MM.1S (cell line): ENCODE measurements around the gene ESRRA.

ENCODE experiments used
- DNase-seq: peaks from one replicate; pipeline ENCODE4 v3.0.0-alpha.2; 2015
- H2AFZ ChIP-seq: fragments of 300-600 bp; sonication (generic); 2 replicates; pipeline ENCODE4 v1.6.0; 2016; ENCODE audit warnings: antibody characterized with exemption, low read length
- H3F3A ChIP-seq: fragments of 300-600 bp; sonication (generic); 2 replicates; pipeline ENCODE4 v1.6.1; 2016; ENCODE audit warnings: mild to moderate bottlenecking, antibody characterized with exemption, low read length, moderate library complexity, mixed read lengths; ENCODE audit not compliant: insufficient read depth
- H3K27ac ChIP-seq: fragments of 300-600 bp; sonication (generic); 2 replicates; pipeline ENCODE4 v1.5.1; 2016; ENCODE audit warnings: mild to moderate bottlenecking, low read length
- H3K27me3 ChIP-seq: fragments of 300-600 bp; sonication (generic); replicated peaks from 2 replicates; pipeline ENCODE4 v1.6.0; 2016; ENCODE audit warnings: low read length; ENCODE audit not compliant: insufficient read depth
- H3K36me3 ChIP-seq: fragments of 300-600 bp; sonication (generic); replicated peaks from 2 replicates; pipeline ENCODE4 v1.6.1; 2016; ENCODE audit warnings: mild to moderate bottlenecking, low read length, mixed read lengths; ENCODE audit not compliant: insufficient read depth
- H3K4me1 ChIP-seq: fragments of 300-600 bp; sonication (generic); 2 replicates; pipeline ENCODE4 v1.6.1; 2016; ENCODE audit warnings: low read length, mixed read lengths
- H3K4me2 ChIP-seq: fragments of 300-600 bp; sonication (generic); 2 replicates; pipeline ENCODE4 v1.6.0; 2016; ENCODE audit warnings: low read depth, low read length
- H3K4me3 ChIP-seq: fragments of 300-600 bp; sonication (generic); 2 replicates; pipeline ENCODE4 v1.5.1; 2016; ENCODE audit warnings: low read length, mixed read lengths
- H3K79me2 ChIP-seq: fragments of 300-600 bp; sonication (generic); 2 replicates; pipeline ENCODE4 v1.6.1; 2016; ENCODE audit warnings: mixed run types, low read length, mixed read lengths
- H3K9ac ChIP-seq: fragments of 300-600 bp; sonication (generic); 2 replicates; pipeline ENCODE4 v1.6.1; 2016; ENCODE audit warnings: low read length, mixed read lengths
- H3K9me2 ChIP-seq: fragments of 300-600 bp; sonication (generic); replicated peaks from 2 replicates; pipeline ENCODE4 v1.6.1; 2016; ENCODE audit warnings: mild to moderate bottlenecking, low read length, mixed read lengths; ENCODE audit not compliant: insufficient read depth
- H3K9me3 ChIP-seq: fragments of 300-600 bp; sonication (generic); replicated peaks from 2 replicates; pipeline ENCODE4 v1.6.1; 2016; ENCODE audit warnings: mild to moderate bottlenecking, low read length, mixed read lengths; ENCODE audit not compliant: insufficient read depth
- H4K20me1 ChIP-seq: fragments of 300-600 bp; sonication (generic); 2 replicates; pipeline ENCODE4 v1.6.1; 2016; ENCODE audit warnings: mild to moderate bottlenecking, low read length, moderate library complexity, mixed read lengths; ENCODE audit not compliant: insufficient read depth
- EZH2 ChIP-seq: fragments of 300-600 bp; sonication (generic); optimal IDR thresholded peaks from 2 replicates; pipeline ENCODE3; 2017; ENCODE audit warnings: low read depth, mild to moderate bottlenecking, antibody characterized with exemption, low read length, mixed read lengths
- EZH2phosphoT487 ChIP-seq: fragments of 300-600 bp; sonication (generic); IDR thresholded peaks from 2 replicates; pipeline ENCODE4 v1.6.1; 2018; ENCODE audit warnings: antibody characterized with exemption, low read length
- TF ChIP-seq, protein P1 (sequence below): fragments of 300-600 bp; sonication (generic); IDR thresholded peaks from 2 replicates; pipeline ENCODE4 v1.5.1; 2016; ENCODE audit warnings: antibody characterized with exemption, low read length, mixed read lengths

The ESRRA gene

DNA sequence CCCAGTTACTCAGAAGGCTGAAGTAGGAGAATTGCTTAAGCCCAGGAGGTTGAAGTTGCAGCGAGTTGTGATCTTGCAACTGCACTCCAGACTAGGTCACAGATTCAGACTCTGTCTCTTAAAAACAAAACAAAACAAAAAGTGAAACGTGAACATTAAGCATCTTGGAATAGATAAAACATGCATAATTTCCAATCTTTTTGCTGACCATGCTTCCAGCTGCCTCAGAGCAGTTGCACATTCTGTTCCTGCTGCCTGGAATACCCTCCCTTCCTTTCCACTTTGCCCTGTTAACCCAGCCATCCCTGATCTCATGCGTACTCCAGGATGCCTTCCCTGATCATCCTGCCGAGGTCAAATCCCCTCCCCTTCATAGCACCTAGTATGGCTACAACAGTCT lies 34.0 kb downstream of the ESRRA start:
- Histone ChIP-seq H4K20me1 (no peaks in the 10 kb centered on the region), H3K27ac (peak overlapping the region; percentile 53; the same call in 1 of the 2 replicates), H3K36me3 (no peaks in the 10 kb centered on the region), H3K79me2 (peaks cover 37% of the 10 kb centered on the region), H3K4me3 (peak overlapping the region; percentile 85), H3K9me3 (no peaks in the 10 kb centered on the region), H3K27me3 (no peaks in the 10 kb centered on the region), H3K4me1 (peaks cover 7% of the 10 kb centered on the region), H3K9me2 (no peaks in the 10 kb centered on the region), H3F3A (peaks cover 9% of the 10 kb centered on the region), H3K9ac (peak overlapping the region; percentile 78), H2AFZ (peak overlapping the region; percentile 80), H3K4me2 (peak overlapping the region; percentile 94)
- no peak for DNase-seq
- TF ChIP-seq, protein P1, sequence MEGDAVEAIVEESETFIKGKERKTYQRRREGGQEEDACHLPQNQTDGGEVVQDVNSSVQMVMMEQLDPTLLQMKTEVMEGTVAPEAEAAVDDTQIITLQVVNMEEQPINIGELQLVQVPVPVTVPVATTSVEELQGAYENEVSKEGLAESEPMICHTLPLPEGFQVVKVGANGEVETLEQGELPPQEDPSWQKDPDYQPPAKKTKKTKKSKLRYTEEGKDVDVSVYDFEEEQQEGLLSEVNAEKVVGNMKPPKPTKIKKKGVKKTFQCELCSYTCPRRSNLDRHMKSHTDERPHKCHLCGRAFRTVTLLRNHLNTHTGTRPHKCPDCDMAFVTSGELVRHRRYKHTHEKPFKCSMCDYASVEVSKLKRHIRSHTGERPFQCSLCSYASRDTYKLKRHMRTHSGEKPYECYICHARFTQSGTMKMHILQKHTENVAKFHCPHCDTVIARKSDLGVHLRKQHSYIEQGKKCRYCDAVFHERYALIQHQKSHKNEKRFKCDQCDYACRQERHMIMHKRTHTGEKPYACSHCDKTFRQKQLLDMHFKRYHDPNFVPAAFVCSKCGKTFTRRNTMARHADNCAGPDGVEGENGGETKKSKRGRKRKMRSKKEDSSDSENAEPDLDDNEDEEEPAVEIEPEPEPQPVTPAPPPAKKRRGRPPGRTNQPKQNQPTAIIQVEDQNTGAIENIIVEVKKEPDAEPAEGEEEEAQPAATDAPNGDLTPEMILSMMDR = no peak
- TF ChIP-seq EZH2phosphoT487 (no peak), EZH2 (no peak)

DNA sequence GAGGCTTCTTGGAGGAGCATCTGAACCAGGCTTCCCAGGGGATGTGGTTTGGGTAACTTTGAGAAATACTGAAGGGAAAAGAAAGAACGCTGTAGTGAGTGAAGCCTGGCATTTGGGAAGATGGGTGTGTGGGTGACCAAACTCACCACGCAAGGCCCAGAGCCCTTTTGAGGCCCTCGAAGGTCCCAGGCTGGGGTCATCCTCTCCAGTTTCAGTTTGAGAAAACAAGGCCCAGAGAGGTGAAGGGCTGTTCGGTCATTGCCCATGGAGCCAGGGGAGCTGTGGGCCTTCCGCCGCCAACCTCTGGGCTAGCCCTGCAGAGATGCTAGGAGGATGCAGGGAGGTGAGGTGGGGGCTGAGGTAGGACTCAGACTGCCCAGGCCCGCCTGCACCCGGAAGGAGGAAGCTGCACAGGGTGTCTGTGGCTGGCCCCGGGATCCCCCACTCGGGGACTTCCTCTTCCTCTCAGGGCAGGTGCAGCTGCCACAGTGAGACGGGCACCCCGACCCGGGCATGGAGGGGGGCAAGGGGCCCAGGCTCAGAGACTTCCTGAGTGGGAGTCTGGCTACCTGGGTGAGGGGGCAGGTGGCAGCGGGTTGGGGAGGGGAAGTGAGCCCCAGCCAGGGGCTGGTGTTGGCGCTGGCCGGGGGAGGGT lies 34.6 kb downstream of the ESRRA start, which contains the start of gene CCDC88B:
CCDC88B (plus strand) TSS at position 451 of the 655 bp plus-strand sequence; CDS start at position 514, 63 bp downstream.
- peak within 1 kb of the TSS; percentile 85 for H3K4me3 ChIP-seq
- peak; percentile 84 for DNase-seq
- H3K9ac ChIP-seq = peak within 1 kb of the TSS; percentile 78
- H3K79me2 ChIP-seq = peaks cover 39% of the 10 kb centered on the region
- H3K9me3 ChIP-seq = no peaks in the 10 kb centered on the region
- peak within 1 kb of the TSS; percentile 80 for H2AFZ ChIP-seq
- TF ChIP-seq, protein P1 = no peak
- TF ChIP-seq EZH2 = no peak
- TF ChIP-seq EZH2phosphoT487 = no peak
- H3K27me3 ChIP-seq = no peaks in the 10 kb centered on the region
- H3K9me2 ChIP-seq = no peaks in the 10 kb centered on the region
- peaks cover 7% of the 10 kb centered on the region for H3K4me1 ChIP-seq
- peak within 1 kb of the TSS; percentile 53; the same call in 1 of the 2 replicates for H3K27ac ChIP-seq
- H4K20me1 ChIP-seq = no peaks in the 10 kb centered on the region
- H3K36me3 ChIP-seq = no peaks in the 10 kb centered on the region
- H3K4me2 ChIP-seq = peak within 1 kb of the TSS; percentile 94
- H3F3A ChIP-seq = peaks cover 9% of the 10 kb centered on the region

DNA sequence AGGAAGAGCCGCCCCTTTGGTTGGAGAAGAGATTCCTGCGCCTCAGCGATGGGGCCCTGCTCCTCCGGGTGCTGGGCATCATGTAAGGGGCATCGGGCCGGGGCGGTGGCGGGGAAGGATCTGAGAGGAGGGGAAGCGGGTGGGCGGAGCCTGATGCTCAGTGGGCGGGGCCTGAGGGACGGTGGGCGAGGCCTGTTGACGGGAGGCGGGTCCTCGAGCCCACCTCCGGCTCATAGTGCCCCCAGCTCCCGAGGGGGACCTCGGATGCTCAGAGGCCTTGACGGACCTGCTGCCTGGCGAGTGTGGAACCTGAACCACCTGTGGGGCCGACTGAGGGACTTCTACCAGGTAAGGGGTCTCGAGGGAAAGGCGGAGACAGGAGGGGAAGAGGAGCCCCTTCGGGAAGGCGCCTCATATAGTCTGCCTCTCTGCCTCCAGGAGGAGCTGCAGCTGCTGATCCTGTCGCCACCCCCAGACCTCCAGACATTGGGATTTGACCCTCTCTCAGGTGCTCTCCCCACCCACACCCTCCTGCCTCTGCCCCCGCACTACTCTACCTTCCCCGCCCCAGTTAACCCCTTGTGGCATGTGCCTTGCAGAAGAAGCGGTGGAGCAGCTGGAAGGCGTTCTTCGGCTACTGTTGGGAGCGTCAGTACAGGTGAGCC lies 35.5 kb downstream of the ESRRA start:
- DNase-seq = peak; percentile 37
- H3K27ac ChIP-seq = peak overlapping the region; percentile 53; the same call in 1 of the 2 replicates
- H3K9me3 ChIP-seq = no peaks in the 10 kb centered on the region
- no peaks in the 10 kb centered on the region for H3K36me3 ChIP-seq
- H2AFZ ChIP-seq = peak overlapping the region; percentile 80
- no peaks in the 10 kb centered on the region for H3K27me3 ChIP-seq
- peaks cover 39% of the 10 kb centered on the region for H3K79me2 ChIP-seq
- no peaks in the 10 kb centered on the region for H4K20me1 ChIP-seq
- H3K9ac ChIP-seq = peak overlapping the region; percentile 78
- peaks cover 9% of the 10 kb centered on the region for H3F3A ChIP-seq
- no peak for TF ChIP-seq EZH2phosphoT487
- TF ChIP-seq EZH2 = no peak
- TF ChIP-seq, protein P1 = no peak
- H3K4me3 ChIP-seq = peak overlapping the region; percentile 85
- no peaks in the 10 kb centered on the region for H3K9me2 ChIP-seq
- H3K4me2 ChIP-seq = peak overlapping the region; percentile 94
- H3K4me1 ChIP-seq = peaks cover 7% of the 10 kb centered on the region
